Thoracic aorta (tissue), 2 donors: ENCODE measurements around the gene NTRK3. TPM values are rescaled to one million over a fixed set of nuclear protein-coding genes. Genes with fewer than 3 reads are reported as not detected.

Experiments
- ATAC-seq: fragments of 150-250 bp; one replicate; pipeline ENCODE4 v1.8.0; 2017; ENCODE audit warnings: low read depth; ENCODE audit not compliant: insufficient number of reproducible peaks, low FRiP score
- DNase-seq: peaks from one replicate; pipeline ENCODE4 v3.0.0-alpha.2; 2020; ENCODE audit warnings: low spot score
- H3K27ac ChIP-seq, 2 donors: fragments of 200-600 bp; sonication (generic); 1 replicate in 1 of 2; 2 replicates in 1 of 2; pipeline ENCODE4 v1.5.1; 2016; ENCODE audit warnings: mild to moderate bottlenecking in 2 of 2, moderate library complexity in 2 of 2
- H3K27me3 ChIP-seq: fragments of 200-600 bp; sonication (generic); replicated peaks from 2 replicates; pipeline ENCODE4 v1.6.0; 2016; ENCODE audit warnings: mild to moderate bottlenecking; ENCODE audit not compliant: insufficient read depth
- H3K36me3 ChIP-seq: fragments of 200-600 bp; sonication (generic); one replicate; pipeline ENCODE4 v1.5.1; 2016
- H3K4me1 ChIP-seq, 2 donors: fragments of 200-600 bp; sonication (generic); 1 replicate in 1 of 2; 2 replicates in 1 of 2; pipeline versions ENCODE4 v1.5.1 to v1.6.0; 2016; ENCODE audit warnings: low read depth in 2 of 2, mild to moderate bottlenecking in 1 of 2; ENCODE audit not compliant: control insufficient read depth in 1 of 2
- H3K4me3 ChIP-seq: fragments of 200-600 bp; sonication (generic); 2 replicates; pipeline ENCODE4 v1.5.1; 2016; ENCODE audit warnings: mild to moderate bottlenecking
- H3K9me3 ChIP-seq: fragments of 200-600 bp; sonication (generic); 2 replicates; pipeline ENCODE4 v1.5.1; 2016
- CTCF ChIP-seq: fragments of 200-600 bp; sonication (generic); IDR thresholded peaks from one replicate; pipeline ENCODE4 v1.5.1; 2019; ENCODE audit warnings: antibody characterized with exemption
- total RNA-seq, 2 donors: library from RNA; depleted of rRNA; stranded (reverse); fragments of >200 nt; gene quantifications; one replicate each; pipeline versions ENCODE4 v1.1.0 to v1.2.3, GENCODE V29; 2016

The NTRK3 gene
- total RNA-seq, 2 donors from 2014 or later: 84.9 to 87.3 TPM

GRCh38 chr15:87929841-87930240, 326.7 kb downstream of the NTRK3 start:
- Histone ChIP-seq H3K27ac (no peak overlapping the region), H3K4me3 (no peak overlapping the region), H3K9me3 (no peaks in the 10 kb centered on the region), H3K27me3 (no peaks in the 10 kb centered on the region), H3K4me1 (no peaks in the 10 kb centered on the region), H3K36me3 (peaks cover 11% of the 10 kb centered on the region)
- DNase-seq (no peak), ATAC-seq (no peak)
- TF ChIP-seq CTCF: no peak

- TF ChIP-seq CTCF: no peak
- peaks cover 11% of the 10 kb centered on the region for H3K36me3 ChIP-seq
- H3K9me3 ChIP-seq: no peaks in the 10 kb centered on the region
- no peak overlapping the region for H3K4me3 ChIP-seq
- no peak for ATAC-seq
- no peak overlapping the region for H3K27ac ChIP-seq
- H3K4me1 ChIP-seq: peaks cover 0 to 3% of the 10 kb centered on the region in 2 donors
- H3K27me3 ChIP-seq: no peaks in the 10 kb centered on the region
- no peak for DNase-seq
These were observed 332.1 kb downstream of the NTRK3 start for GRCh38 chr15:87924433-87924832.

GRCh38 chr15:87919064-87919463, 337.5 kb downstream of the NTRK3 start:
- no peak overlapping the region for H3K4me3 ChIP-seq
- no peak for TF ChIP-seq CTCF
- H3K36me3 ChIP-seq: no peaks in the 10 kb centered on the region
- ATAC-seq (no peak), DNase-seq (no peak)
- H3K9me3 ChIP-seq: no peaks in the 10 kb centered on the region
- peaks cover 0 to 13% of the 10 kb centered on the region in 2 donors for H3K4me1 ChIP-seq
- no peaks in the 10 kb centered on the region for H3K27me3 ChIP-seq
- H3K27ac ChIP-seq: no peak overlapping the region

GRCh38 chr15:87917480-87917879, 339.1 kb downstream of the NTRK3 start:
- ATAC-seq (no peak), DNase-seq (no peak)
- no peak overlapping the region for H3K27ac ChIP-seq
- no peaks in the 10 kb centered on the region for H3K36me3 ChIP-seq
- H3K9me3 ChIP-seq: no peaks in the 10 kb centered on the region
- TF ChIP-seq CTCF: no peak
- H3K4me3 ChIP-seq: no peak overlapping the region
- peaks cover 0 to 13% of the 10 kb centered on the region in 2 donors for H3K4me1 ChIP-seq
- H3K27me3 ChIP-seq: no peaks in the 10 kb centered on the region

GRCh38 chr15:87916208-87916607, 340.3 kb downstream of the NTRK3 start:
- no peak for TF ChIP-seq CTCF
- H3K4me1 ChIP-seq: peaks cover 0 to 13% of the 10 kb centered on the region in 2 donors
- H3K27ac ChIP-seq: no peak overlapping the region
- H3K27me3 ChIP-seq: no peaks in the 10 kb centered on the region
- no peaks in the 10 kb centered on the region for H3K36me3 ChIP-seq
- ATAC-seq: no peak
- no peak overlapping the region for H3K4me3 ChIP-seq
- DNase-seq: no peak
- H3K9me3 ChIP-seq: no peaks in the 10 kb centered on the region
